Measurements from ENCODE around the gene FAM118A.

DNA sequence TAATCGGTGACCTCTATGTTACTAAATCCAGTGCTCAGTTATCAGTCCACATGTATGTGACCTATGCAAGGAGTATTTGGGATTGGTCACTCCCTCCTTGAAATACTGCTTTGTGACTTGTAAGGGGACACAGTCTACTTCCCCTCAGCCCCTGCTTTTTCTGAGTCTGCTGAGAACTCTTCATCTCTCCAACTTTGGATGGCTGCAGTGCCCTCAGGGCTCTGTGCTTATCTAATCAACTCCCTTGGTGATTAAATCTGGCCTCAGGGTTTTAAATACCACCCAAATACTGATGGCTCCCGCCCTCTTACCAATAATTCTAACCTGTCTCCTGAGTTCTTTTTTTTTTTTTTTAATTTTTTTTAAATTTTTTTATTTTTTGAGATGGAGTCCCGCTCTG is 40.2 kb downstream of the FAM118A start:
- no peak for TF ChIP-seq GATA2 (IDR thresholded peaks at IDR 0.05; ENCODE audit: low read depth, low read length)
- no peak for TF ChIP-seq GATA3 (IDR thresholded peaks at IDR 0.05; ENCODE audit: low read depth, low read length)

All from SH-SY5Y (cell line).